Esophagus squamous epithelium (tissue), 5 donors: ENCODE measurements around the gene APOL1. TPM values are rescaled to one million over a fixed set of nuclear protein-coding genes. Genes with fewer than 3 reads are reported as not detected.

ENCODE experiments used
- DNase-seq: peaks from one replicate; lab custom pipeline; 2025; lab: John Stamatoyannopoulos, UW
- H3K27ac ChIP-seq, 4 donors: fragments of 200-600 bp; sonication (generic); one replicate each; pipeline ENCODE4 v1.5.1; 2016 to 2019; ENCODE audit warnings: mild to moderate bottlenecking in 1 of 4
- H3K27me3 ChIP-seq, 4 donors: fragments of 200-600 bp; sonication (generic); 1 replicate in 3 of 4; 2 replicates in 1 of 4; pipeline versions ENCODE4 v1.5.1 to v1.6.0; 2017 to 2021; ENCODE audit warnings: antibody characterized with exemption in 1 of 4
- H3K36me3 ChIP-seq, 3 donors: fragments of 200-600 bp; sonication (generic); one replicate each; pipeline ENCODE4 v1.5.1; 2016 to 2019
- H3K4me1 ChIP-seq, 3 donors: fragments of 200-600 bp; sonication (generic); one replicate each; pipeline ENCODE4 v1.5.1; 2017 to 2019
- H3K4me3 ChIP-seq, 4 donors: fragments of 200-600 bp; sonication (generic); 1 replicate in 3 of 4; 2 replicates in 1 of 4; pipeline ENCODE4 v1.5.1; 2016 to 2019; ENCODE audit warnings: mild to moderate bottlenecking in 2 of 4, moderate library complexity in 1 of 4
- H3K9me3 ChIP-seq, 3 donors: fragments of 200-600 bp; sonication (generic); one replicate each; pipeline ENCODE4 v1.5.1; 2016 to 2019
- POLR2A ChIP-seq, 4 donors: fragments of 450-650 bp; IDR thresholded peaks; one replicate each; pipeline ENCODE4 v1.6.1; 2017; ENCODE audit warnings: antibody characterized with exemption in 4 of 4, mild to moderate bottlenecking in 4 of 4, moderate library complexity in 3 of 4
- WGBS, 2 donors: methylation state at CpG; one replicate each; pipeline ENCODE4 v1.1.5; 2018; 5-methylcytosine and 5-hydroxymethylcytosine counted together
- intact Hi-C: fragments of 100-400 bp; cut with DNase I; formaldehyde crosslinking; loops from one replicate; pipeline ENCODE4 v1.15.0; 2022
- total RNA-seq, 4 donors: library from RNA; depleted of rRNA; stranded (reverse); fragments of >200 nt; gene quantifications; one replicate each; pipeline ENCODE4 v1.1.0, GENCODE V29; 2016
- TF ChIP-seq, protein P1 (sequence below), 6 experiments: fragments of 450-650 bp in 4 of 6; fragments of 200-600 bp in 2 of 6; sonication (generic) in 2 of 6; IDR thresholded peaks; one replicate each; pipeline ENCODE4 v1.5.1; 2016 to 2019; ENCODE audit warnings: antibody characterized with exemption in 6 of 6, mild to moderate bottlenecking in 4 of 6, moderate library complexity in 4 of 6
- donor health status: DM: yes; HTN: yes; CAD: no.

The APOL1 gene
- total RNA-seq, 4 donors from 2014 or later, result 8.4 to 49.3 (median 20.6) TPM

GRCh38 chr22:36302439-36303114 is 49.6 kb downstream of the APOL1 start:
- no peaks in the 10 kb centered on the region for H3K27me3 ChIP-seq
- TF ChIP-seq POLR2A (IDR thresholded peaks at IDR 0.05), result no peak
- TF ChIP-seq, protein P1, sequence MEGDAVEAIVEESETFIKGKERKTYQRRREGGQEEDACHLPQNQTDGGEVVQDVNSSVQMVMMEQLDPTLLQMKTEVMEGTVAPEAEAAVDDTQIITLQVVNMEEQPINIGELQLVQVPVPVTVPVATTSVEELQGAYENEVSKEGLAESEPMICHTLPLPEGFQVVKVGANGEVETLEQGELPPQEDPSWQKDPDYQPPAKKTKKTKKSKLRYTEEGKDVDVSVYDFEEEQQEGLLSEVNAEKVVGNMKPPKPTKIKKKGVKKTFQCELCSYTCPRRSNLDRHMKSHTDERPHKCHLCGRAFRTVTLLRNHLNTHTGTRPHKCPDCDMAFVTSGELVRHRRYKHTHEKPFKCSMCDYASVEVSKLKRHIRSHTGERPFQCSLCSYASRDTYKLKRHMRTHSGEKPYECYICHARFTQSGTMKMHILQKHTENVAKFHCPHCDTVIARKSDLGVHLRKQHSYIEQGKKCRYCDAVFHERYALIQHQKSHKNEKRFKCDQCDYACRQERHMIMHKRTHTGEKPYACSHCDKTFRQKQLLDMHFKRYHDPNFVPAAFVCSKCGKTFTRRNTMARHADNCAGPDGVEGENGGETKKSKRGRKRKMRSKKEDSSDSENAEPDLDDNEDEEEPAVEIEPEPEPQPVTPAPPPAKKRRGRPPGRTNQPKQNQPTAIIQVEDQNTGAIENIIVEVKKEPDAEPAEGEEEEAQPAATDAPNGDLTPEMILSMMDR (IDR thresholded peaks at IDR 0.05), result no peak
- intact Hi-C loops, result no loop called here
- whole genome bisulfite sequencing, 2 donors, result 81 to 93% methylated on average over 8 to 16 of the region's 17 CpGs
- no peak for DNase-seq
- no peak overlapping the region for H3K4me3 ChIP-seq
- peaks cover 95 to 100% (median 98%) of the 10 kb centered on the region in 3 donors for H3K36me3 ChIP-seq
- no peaks in the 10 kb centered on the region for H3K9me3 ChIP-seq
- H3K27ac ChIP-seq, result peak overlapping the region in 3 of 4 donors; percentile 58 to 73 (median 72)
- H3K4me1 ChIP-seq, result peaks cover 0 to 6% (median 0%) of the 10 kb centered on the region in 3 donors

DNA sequence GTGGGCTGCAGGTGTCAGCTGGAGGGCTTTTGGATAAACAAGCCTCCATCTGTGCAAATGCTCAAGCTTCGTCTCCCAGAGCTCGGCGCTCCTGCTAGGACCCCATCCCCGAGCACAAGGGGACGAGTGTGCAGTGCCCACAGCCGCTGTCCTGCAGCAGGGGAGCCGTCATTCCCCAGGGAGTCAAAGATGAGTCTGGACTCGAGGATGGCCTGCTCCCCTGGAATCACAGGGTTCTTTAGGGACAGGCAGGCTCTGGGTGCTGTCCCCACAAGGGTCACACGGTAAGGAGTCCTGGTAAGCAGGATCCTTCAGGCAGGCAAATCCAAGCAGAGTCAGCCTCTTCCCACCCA is 50.2 kb downstream of the APOL1 start:
- no peaks in the 10 kb centered on the region for H3K27me3 ChIP-seq
- H3K27ac ChIP-seq, result peak overlapping the region in 3 of 4 donors; percentile 58 to 73 (median 72)
- 63% methylated on average over 4 of the region's 9 CpGs; no CpG with 5 or more reads in 1 of the 2 donors for WGBS, 2 donors
- TF ChIP-seq, protein P1 (IDR thresholded peaks at IDR 0.05), result no peak
- no peak for TF ChIP-seq POLR2A (IDR thresholded peaks at IDR 0.05)
- no peaks in the 10 kb centered on the region for H3K9me3 ChIP-seq
- H3K4me1 ChIP-seq, result peaks cover 0 to 6% (median 0%) of the 10 kb centered on the region in 3 donors
- peaks cover 95 to 100% (median 98%) of the 10 kb centered on the region in 3 donors for H3K36me3 ChIP-seq
- H3K4me3 ChIP-seq, result no peak overlapping the region
- intact Hi-C loops, result no loop called here
- DNase-seq, result no peak

- no peak for TF ChIP-seq POLR2A (IDR thresholded peaks at IDR 0.05)
- TF ChIP-seq, protein P1 (IDR thresholded peaks at IDR 0.05), result no peak
- intact Hi-C loops, result no loop called here
- Histone ChIP-seq H3K4me3 (no peak overlapping the region), H3K27ac (peak overlapping the region in 3 of 4 donors; percentile 39 to 68 (median 48)), H3K4me1 (peaks cover 0 to 6% (median 0%) of the 10 kb centered on the region in 3 donors), H3K27me3 (no peaks in the 10 kb centered on the region), H3K36me3 (peaks cover 95 to 100% (median 98%) of the 10 kb centered on the region in 3 donors), H3K9me3 (no peaks in the 10 kb centered on the region)
- DNase-seq, result no peak
- 38 to 70% methylated on average over 5 to 6 of the region's 13 CpGs for WGBS, 2 donors
Observed at GRCh38 chr22:36303874-36304273, 50.9 kb downstream of the APOL1 start.

GRCh38 chr22:36304429-36304828 is 51.5 kb downstream of the APOL1 start:
- H3K27me3 ChIP-seq, result no peaks in the 10 kb centered on the region
- no peaks in the 10 kb centered on the region for H3K9me3 ChIP-seq
- H3K27ac ChIP-seq, result peak overlapping the region in 3 of 4 donors; percentile 39 to 68 (median 48)
- no peak overlapping the region for H3K4me3 ChIP-seq
- WGBS, 2 donors, result 59 to 63% methylated on average over 7 to 10 of the region's 10 CpGs
- peaks cover 95 to 100% (median 98%) of the 10 kb centered on the region in 3 donors for H3K36me3 ChIP-seq
- intact Hi-C loops, result no loop called here
- TF ChIP-seq, protein P1 (IDR thresholded peaks at IDR 0.05), result no peak
- TF ChIP-seq POLR2A (IDR thresholded peaks at IDR 0.05), result no peak
- H3K4me1 ChIP-seq, result peaks cover 0 to 6% (median 0%) of the 10 kb centered on the region in 3 donors
- no peak for DNase-seq

DNA sequence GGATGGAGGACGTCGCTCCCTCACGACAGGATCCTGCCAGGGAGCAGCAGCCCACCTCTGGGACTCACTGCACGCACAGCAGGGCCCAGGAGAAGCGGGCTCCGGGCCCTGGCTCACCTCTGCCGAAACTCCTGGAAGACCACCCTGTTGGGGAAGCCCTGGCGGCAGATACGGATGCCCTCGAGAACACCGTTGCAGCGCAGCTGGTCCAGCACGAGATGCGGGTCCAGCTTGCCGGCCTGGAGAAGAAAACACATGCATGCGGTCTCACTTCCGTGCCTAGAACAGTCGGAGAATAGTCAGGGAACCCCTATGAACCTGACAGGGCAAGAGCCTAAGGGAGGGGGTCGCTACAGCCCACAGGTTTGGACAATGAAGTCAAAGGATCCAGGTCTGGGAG is 52.9 kb downstream of the APOL1 start:
- peak overlapping the region in 3 of 4 donors; percentile 39 to 50 (median 48) for H3K27ac ChIP-seq
- intact Hi-C loops, result loop anchor here (5.0 kb wide), 1 partner anchor 166 kb away; no protein-coding TSS in a partner anchor
- no peak for DNase-seq
- no peaks in the 10 kb centered on the region for H3K27me3 ChIP-seq
- H3K36me3 ChIP-seq, result peaks cover 89 to 100% (median 94%) of the 10 kb centered on the region in 3 donors
- 89 to 97% methylated on average over 11 to 18 of the region's 19 CpGs for WGBS, 2 donors
- no peak for TF ChIP-seq POLR2A (IDR thresholded peaks at IDR 0.05)
- TF ChIP-seq, protein P1 (IDR thresholded peaks at IDR 0.05), result no peak
- H3K4me3 ChIP-seq, result no peak overlapping the region
- H3K4me1 ChIP-seq, result peaks cover 0 to 6% (median 0%) of the 10 kb centered on the region in 3 donors
- no peaks in the 10 kb centered on the region for H3K9me3 ChIP-seq
